AG08395 (cell line): ENCODE results near the gene HOXD11.

Source experiments
- DNase-seq: peaks from one replicate; pipeline ENCODE4 v3.0.0; 2012; ENCODE audit warnings: mixed read lengths, low spot score

Gene HOXD11

DNA sequence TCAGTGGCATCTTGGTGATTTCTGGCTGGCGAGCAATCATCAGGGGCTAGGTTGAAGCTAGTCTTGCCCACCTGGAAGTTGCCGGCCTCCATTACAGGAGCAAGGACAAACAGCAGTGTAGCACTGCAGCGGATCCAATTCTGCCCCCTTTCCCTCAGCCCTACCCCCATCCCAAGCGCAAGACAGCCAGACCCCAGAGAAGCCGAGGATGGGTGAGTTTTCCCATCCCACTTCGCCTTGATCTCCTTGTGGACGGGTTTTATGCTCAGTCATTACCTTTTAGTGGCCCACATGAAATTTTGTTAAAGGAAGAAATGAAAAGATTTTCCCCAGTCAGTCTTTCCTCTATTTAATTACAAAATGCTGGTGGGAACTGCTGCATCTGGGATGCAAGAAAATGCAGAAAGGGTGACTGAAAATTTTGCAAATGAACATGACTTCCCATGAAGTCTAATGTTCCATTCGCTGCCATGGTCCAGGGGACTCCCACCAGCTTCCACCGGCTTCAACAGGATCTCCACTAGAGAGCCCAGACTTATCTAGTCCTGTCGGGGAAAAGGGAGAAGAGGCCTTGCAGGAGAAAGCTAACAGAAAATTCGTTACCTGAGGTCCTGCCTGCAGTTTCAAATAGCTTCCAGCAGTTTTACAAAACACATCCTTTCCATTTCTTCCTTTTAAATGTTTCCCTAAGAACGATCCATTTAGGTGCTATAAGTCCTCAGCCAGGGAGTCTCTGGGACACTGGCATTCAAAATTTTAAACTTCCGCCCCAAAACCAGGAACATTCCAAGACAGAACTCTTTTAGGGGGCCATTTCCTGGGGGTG lies 13.5 kb downstream of the HOXD11 start:
- no peak for DNase-seq

DNA sequence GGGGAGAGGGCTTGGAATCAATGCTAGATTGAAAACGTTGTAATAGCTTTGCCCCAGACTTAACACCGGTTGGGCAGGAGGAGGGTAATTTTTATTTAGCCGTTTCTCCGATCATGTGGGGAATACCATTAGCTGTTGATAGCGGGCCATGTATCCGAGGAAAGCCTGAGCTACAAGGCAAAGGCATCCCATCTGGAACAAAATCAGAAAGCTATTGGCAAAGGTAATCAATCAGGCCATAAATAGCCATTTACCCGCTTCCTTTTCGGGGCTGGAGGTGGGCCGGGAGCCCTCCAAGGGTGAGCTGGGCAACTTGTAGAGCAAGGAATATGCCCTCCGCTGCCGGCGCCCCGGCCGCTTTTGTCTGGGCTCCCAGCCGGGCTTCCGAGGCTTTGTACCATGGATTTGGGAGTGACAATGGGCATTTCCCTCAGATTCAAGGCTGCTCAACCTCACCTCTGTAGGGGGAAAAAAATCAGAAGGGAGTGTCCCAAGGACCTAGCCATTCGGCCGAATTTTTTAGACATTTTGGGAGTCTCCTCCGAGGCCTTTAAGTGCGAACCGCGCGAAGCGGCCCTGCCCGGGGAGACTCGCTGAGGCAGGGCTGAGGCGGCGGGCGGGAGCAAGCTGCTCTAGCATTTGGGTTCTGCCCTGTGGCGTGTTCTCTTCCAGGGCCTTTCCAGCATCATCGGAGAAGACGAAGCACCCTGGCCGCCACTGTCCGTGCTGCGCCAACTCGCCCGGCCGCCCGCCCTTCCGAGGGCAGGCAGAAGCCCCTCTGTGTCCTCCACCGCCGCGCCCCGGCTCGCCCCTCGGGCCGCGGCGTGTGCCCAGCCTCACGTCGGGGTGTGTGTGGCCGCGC lies 14.3 kb downstream of the HOXD11 start:
- no peak for DNase-seq

DNA sequence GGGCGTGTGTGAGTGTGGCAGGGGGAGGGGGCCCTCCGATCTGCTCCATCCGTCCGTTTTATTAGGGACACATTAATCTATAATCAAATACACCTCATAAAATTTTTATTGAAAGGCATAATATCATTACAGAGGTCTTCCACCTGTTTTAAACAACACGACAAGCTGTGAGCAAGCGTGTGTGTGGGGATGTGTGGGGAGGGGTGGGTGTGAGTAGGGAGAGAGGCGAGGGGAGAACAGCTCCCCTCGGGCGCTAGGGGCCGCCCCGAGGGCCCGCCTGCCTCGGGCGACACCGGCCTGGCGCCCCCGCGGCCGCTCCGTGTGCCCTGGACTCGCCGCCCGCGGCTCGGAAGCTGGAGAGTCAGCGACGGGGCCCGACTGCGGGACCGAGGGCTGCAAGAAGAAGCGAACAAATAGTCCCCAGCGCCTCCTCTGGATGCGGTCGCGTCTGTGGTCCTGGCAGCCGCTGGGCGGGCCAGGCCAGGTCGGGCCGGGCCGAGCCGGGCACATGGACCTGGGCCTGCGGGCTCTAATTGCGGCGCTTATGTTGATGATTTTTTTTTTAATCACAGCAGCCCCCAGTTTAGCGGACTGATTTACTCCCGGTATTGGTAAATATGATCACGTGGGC lies 15.1 kb downstream of the HOXD11 start:
- peak; percentile 54 for DNase-seq

DNA sequence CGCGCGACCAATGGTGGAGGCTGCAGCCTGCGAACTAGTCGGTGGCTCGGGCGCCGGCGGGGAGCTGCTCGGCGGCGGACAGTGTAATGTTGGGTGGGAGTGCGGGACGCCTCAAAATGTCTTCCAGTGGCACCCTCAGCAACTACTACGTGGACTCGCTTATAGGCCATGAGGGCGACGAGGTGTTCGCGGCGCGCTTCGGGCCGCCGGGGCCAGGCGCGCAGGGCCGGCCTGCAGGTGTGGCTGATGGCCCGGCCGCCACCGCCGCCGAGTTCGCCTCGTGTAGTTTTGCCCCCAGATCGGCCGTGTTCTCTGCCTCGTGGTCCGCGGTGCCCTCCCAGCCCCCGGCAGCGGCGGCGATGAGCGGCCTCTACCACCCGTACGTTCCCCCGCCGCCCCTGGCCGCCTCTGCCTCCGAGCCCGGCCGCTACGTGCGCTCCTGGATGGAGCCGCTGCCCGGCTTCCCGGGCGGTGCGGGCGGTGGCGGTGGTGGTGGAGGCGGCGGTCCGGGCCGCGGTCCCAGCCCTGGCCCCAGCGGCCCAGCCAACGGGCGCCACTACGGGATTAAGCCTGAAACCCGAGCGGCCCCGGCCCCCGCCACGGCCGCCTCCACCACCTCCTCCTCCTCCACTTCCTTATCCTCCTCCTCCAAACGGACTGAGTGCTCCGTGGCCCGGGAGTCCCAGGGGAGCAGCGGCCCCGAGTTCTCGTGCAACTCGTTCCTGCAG lies 15.8 kb downstream of the HOXD11 start, which contains the start of gene HOXD9:
TSS of gene HOXD9 (plus strand) at position 37 of the 728 bp plus-strand sequence. CDS start at position 87, 50 bp downstream.
- peak; percentile 86 for DNase-seq

DNA sequence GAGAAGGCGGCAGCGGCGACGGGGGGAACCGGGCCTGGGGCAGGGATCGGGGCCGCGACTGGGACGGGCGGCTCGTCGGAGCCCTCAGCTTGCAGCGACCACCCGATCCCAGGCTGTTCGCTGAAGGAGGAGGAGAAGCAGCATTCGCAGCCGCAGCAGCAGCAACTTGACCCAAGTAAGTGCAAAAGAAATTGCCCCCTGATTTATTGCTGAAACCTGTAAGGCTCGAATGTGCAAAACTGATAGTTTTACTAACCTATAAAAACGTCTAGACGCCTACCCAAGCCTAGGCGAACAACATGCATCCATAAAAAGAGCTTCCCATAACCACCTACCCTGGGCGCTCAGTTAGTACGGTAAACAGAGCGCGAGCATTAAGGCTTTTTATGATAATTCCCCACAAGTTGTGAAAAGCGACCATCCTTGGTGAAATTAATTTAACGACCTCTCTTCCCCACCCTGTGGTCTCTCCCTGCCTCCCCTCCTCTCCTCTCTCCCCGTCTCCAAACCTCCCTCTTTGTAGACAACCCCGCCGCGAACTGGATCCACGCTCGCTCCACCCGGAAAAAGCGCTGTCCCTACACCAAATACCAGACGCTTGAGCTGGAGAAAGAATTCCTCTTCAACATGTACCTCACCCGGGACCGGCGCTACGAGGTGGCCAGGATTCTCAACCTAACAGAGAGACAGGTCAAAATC lies 16.5 kb downstream of the HOXD11 start:
- no peak for DNase-seq

DNA sequence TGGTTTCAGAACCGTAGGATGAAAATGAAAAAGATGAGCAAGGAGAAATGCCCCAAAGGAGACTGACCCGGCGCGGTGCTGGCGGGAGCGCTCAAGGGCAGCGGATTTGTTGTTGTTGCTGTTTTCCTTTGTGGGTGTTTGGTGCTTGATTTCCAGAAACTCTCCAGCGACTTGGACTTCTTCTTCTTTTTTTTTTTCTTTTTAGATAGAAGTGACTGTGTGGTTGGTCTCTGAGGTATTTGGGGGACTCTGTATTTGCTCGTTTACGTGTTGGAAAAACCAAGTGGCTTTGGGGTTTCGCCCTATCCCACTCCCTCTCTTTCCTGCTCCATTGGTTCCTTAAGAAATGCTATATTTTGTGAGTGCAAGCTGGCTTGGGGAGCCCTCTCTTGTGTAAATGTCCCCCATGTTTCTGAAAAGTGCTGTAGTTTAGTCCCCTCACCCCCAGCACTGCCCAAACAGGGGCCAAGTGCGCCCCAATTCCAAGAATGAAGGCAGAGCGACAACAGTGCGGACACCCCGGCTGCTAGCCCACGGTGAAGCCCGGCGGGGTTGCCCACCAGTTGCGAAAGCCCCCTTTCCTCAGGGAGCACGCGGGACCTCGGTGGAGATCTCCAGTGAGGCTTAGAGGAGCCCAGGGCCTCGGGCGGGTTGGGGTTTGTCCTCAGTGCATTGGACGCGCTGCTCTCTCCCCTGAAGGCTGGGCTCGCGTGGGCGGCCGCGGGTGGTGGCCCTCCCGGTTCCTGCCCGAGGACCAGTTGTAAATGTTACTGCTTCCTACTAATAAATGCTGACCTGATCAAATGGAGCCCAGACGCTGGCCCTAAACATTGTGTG lies 17.2 kb downstream of the HOXD11 start:
- no peak for DNase-seq

DNA sequence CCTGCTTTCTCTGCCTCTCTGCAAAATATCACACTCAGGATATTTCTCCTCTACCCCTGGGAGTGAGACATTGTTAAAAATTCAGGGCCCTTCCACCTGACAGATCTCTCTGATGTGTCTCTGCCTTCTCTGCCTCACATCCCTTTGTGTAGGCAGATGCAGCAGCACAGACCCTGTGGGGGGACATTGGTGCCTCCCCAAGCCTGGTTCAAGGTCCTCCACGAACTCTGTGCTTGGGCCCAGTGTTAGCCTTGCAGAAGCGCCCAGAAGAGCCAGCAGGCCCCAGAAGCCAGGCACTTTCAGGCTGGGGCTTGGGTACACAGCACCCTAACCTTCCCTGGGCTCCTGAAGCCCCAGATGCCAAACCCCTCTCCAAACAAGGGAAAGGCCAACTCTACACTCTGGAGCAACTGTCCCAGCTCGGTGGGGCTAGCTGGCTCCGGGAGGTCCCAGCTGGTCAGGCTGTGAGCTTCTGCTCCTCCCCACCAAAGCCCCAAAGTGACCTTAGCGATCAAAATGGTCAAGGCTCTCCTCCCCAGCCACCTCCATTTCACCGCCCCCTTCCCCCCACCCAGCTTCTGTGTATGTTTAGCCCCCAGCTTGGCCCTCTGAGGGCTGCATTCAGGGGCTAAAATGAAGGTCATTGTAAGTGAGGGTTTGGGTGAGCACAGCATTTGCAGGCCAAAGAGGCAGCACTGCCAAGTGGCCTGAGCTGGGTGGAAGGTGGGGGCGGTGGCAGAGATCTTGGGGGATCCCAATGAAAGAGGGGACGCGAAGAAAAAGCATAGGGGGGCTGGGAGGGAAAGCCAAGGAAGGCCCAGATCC lies 18.1 kb downstream of the HOXD11 start:
- DNase-seq: no peak

DNA sequence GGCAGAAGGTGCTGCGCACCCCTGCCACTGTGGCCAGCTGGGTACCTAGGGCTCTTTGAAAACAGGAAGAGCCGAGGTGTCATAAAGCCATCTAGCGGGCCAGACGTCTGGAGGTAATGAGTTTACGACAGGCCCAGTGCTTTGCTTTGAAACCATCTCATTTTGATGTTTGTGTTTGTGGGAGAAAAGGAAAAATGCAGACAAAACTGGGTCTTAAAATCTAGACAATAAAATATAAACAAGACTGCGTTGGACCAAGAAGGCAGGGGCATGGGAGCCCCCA lies 18.6 kb downstream of the HOXD11 start:
- DNase-seq: no peak

DNA sequence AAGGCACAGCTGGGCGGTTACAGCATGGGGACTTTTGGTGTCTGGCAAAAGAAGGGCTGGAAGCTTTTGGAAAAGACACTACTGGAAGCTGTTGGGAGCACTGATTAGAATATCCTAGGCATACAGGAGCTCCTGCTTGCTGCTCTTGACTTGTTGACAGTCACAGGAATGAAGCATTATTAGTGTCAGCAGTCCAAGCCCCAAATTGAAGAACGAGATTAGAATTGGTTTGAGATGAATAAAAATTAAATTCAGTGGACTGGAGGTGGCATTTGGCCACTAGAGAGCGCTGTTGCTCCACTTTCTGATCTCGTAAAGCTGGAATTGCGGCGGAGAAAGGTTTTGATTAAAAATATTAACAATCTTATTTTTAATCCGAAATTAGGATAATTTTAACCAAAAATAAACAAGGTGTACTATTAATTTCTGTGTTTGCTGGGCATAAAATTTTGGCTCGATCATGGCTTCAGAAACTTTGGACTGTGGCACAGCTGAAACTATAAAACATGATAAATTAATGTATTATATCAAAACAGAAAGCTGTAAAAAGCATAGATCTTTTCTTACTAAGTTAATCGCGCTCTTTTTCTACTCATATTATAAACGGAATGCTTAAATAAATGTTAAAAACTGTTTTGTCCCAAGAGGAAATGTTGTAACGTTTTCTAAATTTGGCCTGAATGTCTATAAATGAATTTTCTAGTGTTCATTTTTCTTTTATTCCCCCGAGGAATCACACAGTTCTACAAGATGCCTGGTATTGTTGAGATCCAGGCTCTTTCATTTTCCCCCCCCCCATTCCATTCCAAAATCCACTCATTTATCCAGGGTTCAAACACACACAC lies 20.1 kb downstream of the HOXD11 start:
- peak; percentile 56 for DNase-seq

DNA sequence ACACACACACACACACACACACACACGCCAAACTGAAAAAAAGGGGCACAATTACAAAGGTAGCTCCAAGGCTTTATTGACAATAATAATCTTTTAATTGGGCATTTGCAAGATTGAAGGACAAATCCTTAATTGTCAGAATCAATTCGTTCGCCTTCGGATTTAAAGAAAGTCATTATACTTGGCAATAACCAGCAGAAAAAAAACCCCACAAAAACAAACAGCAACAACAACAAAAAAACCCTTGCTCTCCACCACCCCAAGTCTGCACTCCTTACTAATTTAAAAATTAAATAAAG lies 20.6 kb downstream of the HOXD11 start:
- DNase-seq: no peak

DNA sequence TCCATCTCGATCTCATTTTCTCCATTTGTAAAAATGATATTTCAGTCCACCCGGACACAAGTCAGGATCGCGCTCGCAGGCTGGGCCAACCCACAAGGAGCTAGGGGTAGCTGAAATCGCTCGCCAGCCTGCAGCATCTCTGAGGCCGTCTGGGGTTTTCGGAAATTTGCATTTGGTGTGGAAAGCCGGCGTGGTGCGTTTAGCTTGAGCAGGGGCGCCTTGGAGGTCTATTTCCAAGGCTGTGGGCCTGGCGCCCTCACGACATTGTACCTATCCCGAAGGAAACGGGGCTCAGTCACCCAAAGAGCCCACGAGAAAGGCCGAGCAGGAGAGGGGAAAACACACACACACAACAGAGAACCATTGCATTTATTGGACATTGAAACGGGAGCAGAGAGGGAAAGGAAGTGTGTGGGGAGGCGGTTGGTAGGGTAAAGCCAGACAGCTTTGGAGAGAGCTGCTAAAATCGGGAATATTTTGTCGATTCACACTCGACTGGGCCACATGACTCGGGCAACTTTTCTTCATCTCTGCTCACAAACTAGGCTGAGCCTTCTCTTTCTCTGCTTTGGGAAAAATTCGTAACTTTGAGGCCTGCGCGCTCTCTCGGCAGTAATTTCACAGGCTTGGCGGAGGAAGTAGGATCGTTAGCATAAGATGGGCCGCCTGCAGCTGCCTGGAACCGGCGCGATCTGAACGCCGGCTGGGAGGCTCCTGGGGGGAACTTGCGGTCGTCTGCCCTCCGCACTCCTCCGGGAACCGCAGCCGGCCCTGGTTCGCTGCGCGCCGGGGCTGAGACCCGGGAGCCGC lies 21.3 kb downstream of the HOXD11 start:
- no peak for DNase-seq

DNA sequence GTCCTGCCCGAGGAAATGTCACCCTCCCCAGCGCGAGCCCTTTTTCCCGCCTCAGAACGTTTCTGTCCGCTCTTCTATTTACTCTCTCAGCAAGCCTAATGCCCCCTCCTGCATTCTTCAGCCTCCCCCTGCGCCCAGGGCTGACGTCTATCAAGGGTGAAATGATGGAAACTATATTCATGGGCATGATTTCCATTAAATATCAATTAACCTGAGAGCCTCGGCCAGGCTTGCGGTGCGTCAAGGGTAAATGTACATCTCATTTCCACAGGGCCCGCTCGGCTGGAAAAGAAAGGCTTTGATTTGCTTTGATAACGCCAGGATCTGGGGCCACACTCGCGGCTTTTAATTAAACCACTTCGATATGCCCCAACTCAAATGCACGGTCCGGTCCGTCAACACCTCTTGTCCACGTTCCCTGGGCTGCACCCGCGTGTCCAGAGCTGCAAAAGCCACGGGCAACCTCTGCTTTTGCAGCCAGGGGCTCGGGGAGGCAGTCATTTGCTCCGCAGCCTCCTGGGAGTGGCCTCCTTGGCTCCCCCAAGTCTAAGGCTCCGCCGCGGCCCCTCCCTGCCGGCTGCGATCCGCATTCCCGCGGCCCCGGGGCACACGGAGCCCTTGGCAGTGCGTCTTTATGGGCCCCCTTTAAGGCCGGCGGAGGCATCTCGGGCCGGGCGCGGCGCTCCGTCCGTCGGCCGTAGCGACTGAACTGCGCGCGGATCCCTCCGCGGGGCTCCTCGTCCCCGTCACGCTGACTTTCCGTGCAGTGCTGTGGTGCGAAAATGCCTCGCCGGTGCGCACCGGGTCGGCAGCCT lies 22.1 kb downstream of the HOXD11 start, which contains the start of gene HOXD8:
TSS of gene HOXD8 (plus strand) at position 724 of the 815 bp plus-strand sequence. CDS start 662 bp downstream, outside the sequence.
- peak; percentile 71 for DNase-seq

DNA sequence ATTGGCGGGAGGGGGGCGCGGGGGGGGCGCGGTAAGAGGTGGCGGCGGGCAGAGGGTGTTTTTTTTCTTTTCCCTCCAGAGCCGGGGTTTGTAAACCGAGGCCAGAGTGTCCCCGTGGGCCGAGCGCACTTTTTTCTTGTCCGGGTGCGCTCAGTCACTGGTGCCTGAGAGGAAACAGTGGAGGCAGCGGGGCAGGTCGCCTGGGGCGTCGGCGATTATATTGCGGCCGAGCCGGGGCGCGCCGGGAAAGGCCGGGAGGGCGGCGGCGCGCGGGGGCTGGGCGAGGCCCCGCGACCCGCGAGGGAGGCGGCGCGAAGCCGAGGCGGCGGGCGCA lies 22.7 kb downstream of the HOXD11 start:
- DNase-seq: no peak

DNA sequence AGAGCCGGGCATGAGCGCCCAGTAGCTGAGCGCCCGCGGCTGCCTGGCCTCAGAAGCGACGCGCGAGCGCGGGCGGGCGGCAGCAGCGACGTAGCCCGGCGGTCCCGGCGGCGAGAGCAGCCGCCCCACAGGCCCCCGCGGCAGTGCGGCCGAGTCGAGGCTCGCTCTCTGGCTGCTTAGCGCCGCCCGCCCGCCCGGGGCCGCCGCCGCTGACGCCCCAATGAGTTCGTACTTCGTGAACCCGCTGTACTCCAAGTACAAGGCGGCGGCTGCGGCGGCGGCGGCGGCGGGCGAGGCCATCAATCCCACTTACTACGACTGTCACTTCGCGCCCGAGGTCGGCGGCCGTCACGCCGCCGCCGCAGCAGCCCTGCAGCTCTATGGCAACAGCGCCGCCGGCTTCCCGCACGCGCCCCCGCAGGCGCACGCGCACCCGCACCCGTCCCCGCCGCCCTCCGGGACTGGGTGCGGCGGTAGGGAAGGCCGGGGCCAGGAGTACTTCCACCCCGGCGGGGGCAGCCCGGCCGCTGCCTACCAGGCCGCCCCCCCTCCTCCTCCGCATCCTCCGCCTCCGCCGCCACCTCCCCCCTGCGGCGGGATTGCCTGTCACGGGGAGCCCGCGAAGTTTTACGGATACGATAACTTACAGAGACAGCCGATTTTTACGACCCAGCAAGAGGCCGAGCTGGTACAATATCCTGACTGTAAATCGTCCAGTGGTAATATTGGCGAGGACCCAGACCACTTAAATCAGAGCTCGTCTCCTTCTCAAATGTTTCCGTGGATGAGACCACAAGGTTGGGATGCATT lies 23.3 kb downstream of the HOXD11 start:
- DNase-seq: peak; percentile 66

DNA sequence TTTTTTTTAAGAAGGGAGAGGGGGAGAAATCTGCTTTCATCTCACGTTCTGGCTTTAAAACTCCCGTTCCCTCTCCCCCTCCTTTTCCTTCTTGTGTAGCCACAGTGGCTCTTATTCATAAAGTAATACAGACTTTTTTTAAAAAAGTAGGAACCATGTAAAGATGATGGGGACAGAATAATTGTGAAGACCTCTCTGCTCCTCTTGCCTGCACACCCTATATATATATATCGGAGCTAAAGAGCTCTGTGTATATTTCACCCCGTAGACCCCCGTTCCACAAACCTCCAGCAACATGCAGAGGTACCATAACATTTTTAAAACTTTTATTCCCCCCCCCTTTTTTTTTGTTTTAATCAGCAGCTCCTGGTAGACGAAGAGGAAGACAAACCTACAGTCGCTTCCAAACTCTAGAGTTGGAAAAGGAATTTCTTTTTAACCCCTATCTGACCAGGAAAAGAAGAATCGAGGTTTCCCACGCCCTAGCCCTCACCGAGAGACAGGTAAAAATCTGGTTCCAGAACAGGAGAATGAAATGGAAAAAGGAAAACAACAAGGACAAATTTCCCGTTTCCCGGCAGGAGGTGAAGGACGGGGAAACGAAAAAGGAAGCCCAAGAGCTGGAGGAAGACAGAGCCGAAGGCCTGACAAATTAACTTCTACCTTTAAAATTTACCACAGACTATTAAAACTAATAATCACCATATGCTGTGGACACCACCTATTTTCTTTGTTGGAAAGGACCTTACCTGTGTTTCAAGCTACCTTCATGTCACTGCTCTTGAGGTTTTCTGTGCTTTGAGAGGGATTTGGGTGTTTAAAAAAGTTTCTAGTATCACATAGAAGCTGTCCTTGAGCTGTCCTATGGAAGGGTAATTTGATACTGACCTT lies 24.1 kb downstream of the HOXD11 start:
- no peak for DNase-seq
